CD4-positive, CD25-positive, alpha-beta regulatory T cell (primary cell): ENCODE results near the gene OR4E1. TPM values are rescaled to one million over a fixed set of nuclear protein-coding genes. Genes with fewer than 3 reads are reported as not detected.

ENCODE experiments used
- ATAC-seq, 2 donors: fragments of 150-1000 bp; cut with Tn5 transposase; one replicate each; pipeline ENCODE4 v1.10.0; 2021; ENCODE audit warnings: low read depth in 2 of 2, moderate number of reproducible peaks in 2 of 2, moderate library complexity in 1 of 2
- DNase-seq, 3 donors: peaks; one replicate each; pipeline versions ENCODE4 v3.0.0 to v3.0.0-alpha.2; 2012 to 2022; ENCODE audit warnings: mixed read lengths in 1 of 3
- H3K27ac ChIP-seq: one replicate; pipeline ENCODE4 v1.7.0; 2013; ENCODE audit warnings: mild to moderate bottlenecking, low read length; ENCODE audit not compliant: insufficient read depth, poor library complexity, severe bottlenecking
- H3K27me3 ChIP-seq: one replicate; pipeline ENCODE4 v1.7.0; 2013; ENCODE audit warnings: low read length; ENCODE audit not compliant: control insufficient read depth, insufficient read depth
- H3K36me3 ChIP-seq: one replicate; pipeline ENCODE4 v1.7.0; 2013; ENCODE audit warnings: mild to moderate bottlenecking, low read length, moderate library complexity; ENCODE audit not compliant: control insufficient read depth, insufficient read depth
- H3K4me1 ChIP-seq: 2 replicates; pipeline ENCODE4 v1.7.0; 2013; ENCODE audit warnings: mild to moderate bottlenecking, low read length; ENCODE audit not compliant: insufficient read depth, control insufficient read depth, poor library complexity, severe bottlenecking
- H3K4me3 ChIP-seq: one replicate; pipeline ENCODE4 v1.7.0; 2013; ENCODE audit warnings: low read depth, mild to moderate bottlenecking, low read length, moderate library complexity
- H3K9me3 ChIP-seq, 2 experiments: 1 replicate in 1 of 2; 2 replicates in 1 of 2; pipeline ENCODE4 v1.7.0; 2013; ENCODE audit warnings: low read length in 2 of 2, mild to moderate bottlenecking in 1 of 2, moderate library complexity in 1 of 2; ENCODE audit not compliant: control insufficient read depth in 2 of 2
- H3K27ac Mint-ChIP-seq, 3 donors: one replicate each; pipeline ENCODE4 v1.8.0; 2020 to 2022; ENCODE audit warnings: mild to moderate bottlenecking in 3 of 3, mixed read lengths in 3 of 3, moderate library complexity in 2 of 3
- H3K27me3 Mint-ChIP-seq: one replicate; pipeline ENCODE4 v1.8.0; 2022; ENCODE audit warnings: mild to moderate bottlenecking, mixed read lengths
- H3K36me3 Mint-ChIP-seq: one replicate; pipeline ENCODE4 v1.8.0; 2020; ENCODE audit warnings: mixed read lengths
- H3K4me1 Mint-ChIP-seq, 4 donors: one replicate each; pipeline ENCODE4 v1.8.0; 2020 to 2022; ENCODE audit warnings: mixed read lengths in 4 of 4, mild to moderate bottlenecking in 1 of 4
- H3K4me3 Mint-ChIP-seq, 4 donors: one replicate each; pipeline ENCODE4 v1.8.0; 2020 to 2022; ENCODE audit warnings: mild to moderate bottlenecking in 4 of 4, mixed read lengths in 4 of 4, moderate library complexity in 3 of 4
- H3K9me3 Mint-ChIP-seq, 7 donors: one replicate each; pipeline ENCODE4 v1.8.0; 2020 to 2022; ENCODE audit warnings: mixed read lengths in 7 of 7, mild to moderate bottlenecking in 3 of 7, moderate library complexity in 2 of 7
- polyA plus RNA-seq, 4 donors: library from polyadenylated mRNA; unstranded; fragments of 300-500 nt; fragmentation: Illumina TruSeq; gene quantifications; one replicate each; pipeline ENCODE4 v1.2.3, GENCODE V29; 2021
- total RNA-seq: library from RNA; stranded (reverse); gene quantifications from one replicate; pipeline ENCODE4 v1.2.3, GENCODE V29; 2022

The OR4E1 gene
- total and polyA plus RNA-seq, 5 donors from 2014 or later = 0.18 TPM; not detected in 4

GRCh38 chr14:21626491-21627230, 47.0 kb downstream of the OR4E1 start:
- no peak overlapping the region for H3K4me3 ChIP-seq
- no peak for ATAC-seq
- Mint-ChIP-seq H3K4me3 (no peak overlapping the region), H3K4me1 (no peaks in the 10 kb centered on the region), H3K27ac (no peak overlapping the region), H3K27me3 (peaks cover 28% of the 10 kb centered on the region), H3K36me3 (no peaks in the 10 kb centered on the region), H3K9me3 (peaks cover 0 to 5% (median 0%) of the 10 kb centered on the region in 7 donors)
- no peak overlapping the region for H3K27ac ChIP-seq
- no peaks in the 10 kb centered on the region for H3K4me1 ChIP-seq
- H3K27me3 ChIP-seq = peaks cover 10% of the 10 kb centered on the region
- H3K9me3 ChIP-seq = no peaks in the 10 kb centered on the region
- DNase-seq = no peak
- H3K36me3 ChIP-seq = no peaks in the 10 kb centered on the region

Other genes with a start within 250 kb of the OR4E1 start
- gene CHD8, start 217.7 kb downstream of the OR4E1 start, total RNA-seq = 142 TPM
- 10 to 100 TPM; 15.3 to 30.9 (median 20.9) TPM for gene CHD8, start 217.7 kb downstream of the OR4E1 start, polyA plus RNA-seq
- 32.6 TPM for gene RAB2B, start 196.9 kb downstream of the OR4E1 start, total RNA-seq
- gene RAB2B, start 196.9 kb downstream of the OR4E1 start, polyA plus RNA-seq = 10 to 100 TPM; 12.1 to 19.8 (median 14.8) TPM
- gene TOX4, start 196.6 kb downstream of the OR4E1 start, total RNA-seq = 128 TPM
- gene TOX4, start 196.6 kb downstream of the OR4E1 start, polyA plus RNA-seq = 100 to 1,000 TPM in 1 of 4 donors, 10 to 100 TPM in 3; 90.0 to 114 (median 95.4) TPM
- 59.0 TPM for gene METTL3, start 162.5 kb downstream of the OR4E1 start, total RNA-seq
- gene METTL3, start 162.5 kb downstream of the OR4E1 start, polyA plus RNA-seq = 10 to 100 TPM; 20.6 to 32.6 (median 23.9) TPM
- 2.8 TPM for gene SALL2, start 147.5 kb downstream of the OR4E1 start, total RNA-seq
- gene SALL2, start 147.5 kb downstream of the OR4E1 start, polyA plus RNA-seq = 1 to 10 TPM in 3 of 4 donors, under 1 TPM in 1; 0.73 to 2.1 (median 1.9) TPM
- gene OR10G3, start 93.7 kb downstream of the OR4E1 start, total RNA-seq = not detected
- gene OR10G3, start 93.7 kb downstream of the OR4E1 start, polyA plus RNA-seq = not detected
- gene OR10G2, start 38.9 kb downstream of the OR4E1 start, total RNA-seq = not detected
- not detected for gene OR10G2, start 38.9 kb downstream of the OR4E1 start, polyA plus RNA-seq
- gene OR4E2, start 20.0 kb downstream of the OR4E1 start, total RNA-seq = not detected
- gene OR4E2, start 20.0 kb downstream of the OR4E1 start, polyA plus RNA-seq = not detected